Measurements from ENCODE around the gene RTP5. TPM values are rescaled to one million over a fixed set of nuclear protein-coding genes. Genes with fewer than 3 reads are reported as not detected.
A peak's percentile ranks its signal among the peaks of the same experiment; 100 is the strongest.

RTP5 gene
- total and polyA plus RNA-seq, 8 donors: 0.10 to 0.43 TPM; not detected in 6

- intact Hi-C loops (cut with DNase I; ENCODE audit: low total_unique reads): no loop called here
- H3K9me3 ChIP-seq: peaks cover 0 to 4% (median 0%) of the 10 kb centered on the region in 4 donors
- peaks cover 0 to 20% (median 14%) of the 10 kb centered on the region in 4 donors for H3K4me1 ChIP-seq
- no peaks in the 10 kb centered on the region for H3K27me3 ChIP-seq
- peaks cover 0 to 3% (median 0%) of the 10 kb centered on the region in 4 donors for H3K36me3 ChIP-seq
- H3K27ac ChIP-seq: no peak overlapping the region
- 62 to 80% (median 69%) methylated on average over 3 of the region's 3 CpGs for WGBS, 5 donors
- DNase-seq: peak in 1 of 2 donors; percentile 2
- TF ChIP-seq EP300 (IDR thresholded peaks at IDR 0.05) (no peak), CTCF (IDR thresholded peaks at IDR 0.05) (no peak), POLR2A (IDR thresholded peaks at IDR 0.05) (no peak), POLR2AphosphoS5 (IDR thresholded peaks at IDR 0.05) (no peak)
- no peak overlapping the region for H3K4me3 ChIP-seq
These were observed 22.4 kb downstream of the RTP5 start for GRCh38 chr2:241891988-241892298.

- Histone ChIP-seq H3K4me1 (peaks cover 0 to 20% (median 14%) of the 10 kb centered on the region in 4 donors), H3K36me3 (no peaks in the 10 kb centered on the region), H3K9me3 (peaks cover 0 to under 1% (median 0%) of the 10 kb centered on the region in 4 donors), H3K4me3 (no peak overlapping the region), H3K27me3 (no peaks in the 10 kb centered on the region), H3K27ac (no peak overlapping the region)
- intact Hi-C loops (cut with DNase I; ENCODE audit: low total_unique reads): no loop called here
- 73 to 86% (median 77%) methylated on average over 22 of the region's 22 CpGs for WGBS, 5 donors
- TF ChIP-seq CTCF (IDR thresholded peaks at IDR 0.05): no peak
- no peak for TF ChIP-seq EP300 (IDR thresholded peaks at IDR 0.05)
- TF ChIP-seq POLR2AphosphoS5 (IDR thresholded peaks at IDR 0.05): no peak
- TF ChIP-seq POLR2A (IDR thresholded peaks at IDR 0.05): no peak
- peak in 1 of 2 donors; percentile 14 for DNase-seq
These were observed 23.0 kb downstream of the RTP5 start for GRCh38 chr2:241892299-241893137.

GRCh38 chr2:241893265-241893664 is 23.7 kb downstream of the RTP5 start:
- WGBS, 5 donors: 86 to 88% (median 86%) methylated on average over 11 to 16 of the region's 16 CpGs
- peaks cover 0 to 20% (median 14%) of the 10 kb centered on the region in 4 donors for H3K4me1 ChIP-seq

More at GRCh38 chr2:241893265-241893664, 23.7 kb downstream of the RTP5 start:
- Histone ChIP-seq H3K4me3 (no peak overlapping the region), H3K27ac (no peak overlapping the region), H3K27me3 (no peaks in the 10 kb centered on the region), H3K36me3 (no peaks in the 10 kb centered on the region), H3K9me3 (no peaks in the 10 kb centered on the region)
- intact Hi-C loops (cut with DNase I; ENCODE audit: low total_unique reads): no loop called here
- TF ChIP-seq EP300 (IDR thresholded peaks at IDR 0.05) (no peak), CTCF (IDR thresholded peaks at IDR 0.05) (no peak), POLR2A (IDR thresholded peaks at IDR 0.05) (no peak), POLR2AphosphoS5 (IDR thresholded peaks at IDR 0.05) (no peak)
- DNase-seq: peak in 1 of 2 donors; percentile 1
